GM19324 (cell line): ENCODE data around the gene PRKCA.

ENCODE experiments used
- ATAC-seq: cut with Tn5 transposase; IDR thresholded peaks from one replicate; pipeline ENCODE4 v1.9.1; 2021; ENCODE audit warnings: mild to moderate bottlenecking, moderate library complexity; ENCODE audit not compliant: unreplicated experiment, low FRiP score

The PRKCA gene

DNA sequence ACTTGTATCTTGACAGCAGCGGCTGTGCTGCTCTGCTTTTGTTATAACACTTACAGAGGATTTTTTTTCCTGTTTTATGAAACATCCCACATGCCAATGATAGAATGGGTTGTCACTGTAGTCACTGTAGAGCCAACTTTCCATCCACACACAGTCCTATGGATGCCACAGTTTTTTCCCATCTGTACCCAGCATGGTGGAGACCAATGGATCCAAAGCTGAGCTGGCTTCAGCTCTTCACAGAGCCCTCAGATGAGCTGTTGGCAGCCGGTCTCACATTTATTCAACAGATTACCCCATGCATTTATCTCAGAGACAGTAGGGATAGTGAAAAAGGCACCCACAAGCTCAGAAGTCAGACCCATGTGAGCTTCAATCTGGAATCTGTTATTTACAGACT, 441.1 kb downstream of the PRKCA start:
- ATAC-seq: no peak

DNA sequence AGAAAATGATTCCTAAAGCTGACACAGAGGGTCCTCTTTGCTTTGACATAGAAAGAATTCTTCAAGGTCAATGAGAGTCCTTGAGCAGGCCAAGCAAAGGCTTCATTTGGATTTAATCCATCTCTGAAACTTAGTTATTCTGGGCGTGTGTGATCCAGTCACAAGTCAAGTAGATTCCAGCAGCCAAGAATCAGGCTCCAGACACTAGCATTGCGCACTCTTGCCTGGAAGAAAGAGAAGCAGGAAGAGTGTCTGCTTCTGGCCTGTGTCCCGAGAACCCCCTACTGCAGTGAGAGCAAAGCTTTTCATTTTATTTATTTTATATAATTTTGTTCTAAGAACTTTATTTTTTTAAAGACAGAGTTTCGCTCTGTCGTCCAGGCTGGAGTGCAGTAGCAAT, 444.3 kb downstream of the PRKCA start:
- no peak for ATAC-seq

DNA sequence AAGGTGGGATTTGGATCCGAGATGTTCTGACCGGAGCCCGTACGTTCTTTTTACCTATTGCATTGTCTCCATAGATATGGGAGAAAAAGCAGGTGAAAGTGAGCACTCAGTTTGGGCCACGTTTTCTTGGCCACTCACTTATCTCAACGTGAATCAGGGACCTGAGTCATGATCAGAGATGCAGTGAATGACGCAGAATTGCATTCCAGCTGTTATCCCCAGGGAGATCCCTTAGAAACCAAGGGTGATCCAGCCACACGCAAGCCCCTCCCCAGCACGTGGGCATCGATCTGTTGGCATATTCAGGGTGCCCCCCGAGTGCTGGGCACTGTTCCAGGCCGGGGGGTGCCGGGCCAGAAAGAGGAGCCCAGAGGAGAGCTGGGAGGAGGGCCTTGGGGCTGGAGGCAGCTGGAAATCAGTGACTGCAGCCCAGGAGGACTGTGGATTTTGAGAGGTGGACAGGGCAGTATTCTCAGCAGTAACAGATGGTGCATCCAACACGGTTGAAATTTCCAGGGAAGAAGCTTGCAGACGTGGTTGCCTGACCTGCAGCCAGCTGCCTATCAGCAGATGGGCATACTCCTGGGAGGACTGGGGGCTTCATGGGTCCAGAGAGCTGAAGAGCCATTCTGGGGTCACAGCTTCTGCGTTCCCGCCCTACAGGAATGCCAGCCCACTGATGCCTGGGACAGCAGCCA, 445.3 kb downstream of the PRKCA start:
- ATAC-seq: no peak

DNA sequence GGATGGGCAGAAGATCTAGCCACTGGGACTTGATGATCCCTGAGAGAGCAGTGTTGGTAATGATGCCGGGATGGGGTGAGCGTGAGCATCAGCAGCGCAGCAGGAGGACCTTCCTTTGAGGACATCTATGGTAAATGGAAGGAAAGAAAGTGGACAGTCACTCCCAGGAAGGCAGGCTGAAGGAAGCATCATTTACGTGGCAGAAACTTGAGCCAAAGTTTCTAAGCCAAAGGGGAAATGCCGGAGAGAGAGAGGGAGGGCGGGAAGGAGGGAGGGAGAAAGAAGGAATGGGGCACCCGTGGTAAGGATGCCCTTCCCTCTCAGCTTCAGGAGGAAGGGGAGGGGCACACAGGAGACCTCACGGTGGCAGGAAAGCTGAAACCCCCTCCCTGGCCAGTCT, 446.2 kb downstream of the PRKCA start:
- no peak for ATAC-seq

DNA sequence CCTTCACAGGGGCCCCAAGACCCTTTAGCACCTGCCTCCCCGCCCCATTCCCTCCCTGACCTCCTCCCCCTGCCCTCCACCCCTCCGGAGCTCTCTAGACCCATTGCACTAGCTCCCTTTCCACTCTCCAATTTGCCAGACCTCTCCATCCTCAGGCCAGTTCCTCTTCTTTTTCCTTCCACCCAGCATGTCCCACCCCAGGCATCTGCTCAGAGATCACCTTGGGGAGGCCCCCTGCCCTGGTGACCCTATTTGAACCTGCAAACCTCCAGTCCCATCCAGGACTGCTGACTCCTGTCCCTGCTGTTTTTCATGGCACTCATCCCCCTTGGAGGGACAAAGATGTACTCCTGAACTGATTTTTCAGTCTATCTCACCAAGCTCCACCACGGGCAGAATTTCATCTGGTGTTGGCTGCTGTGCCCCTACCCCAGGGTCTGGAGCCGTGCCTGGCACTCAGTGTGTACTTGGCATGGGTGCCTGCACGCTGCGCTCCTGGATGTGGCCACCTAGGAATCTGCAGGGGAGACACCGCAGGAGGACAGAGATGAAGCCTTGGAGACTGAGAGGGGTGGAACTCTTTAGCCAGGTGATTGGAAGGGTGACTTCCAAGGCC, 446.9 kb downstream of the PRKCA start:
- ATAC-seq: no peak

DNA sequence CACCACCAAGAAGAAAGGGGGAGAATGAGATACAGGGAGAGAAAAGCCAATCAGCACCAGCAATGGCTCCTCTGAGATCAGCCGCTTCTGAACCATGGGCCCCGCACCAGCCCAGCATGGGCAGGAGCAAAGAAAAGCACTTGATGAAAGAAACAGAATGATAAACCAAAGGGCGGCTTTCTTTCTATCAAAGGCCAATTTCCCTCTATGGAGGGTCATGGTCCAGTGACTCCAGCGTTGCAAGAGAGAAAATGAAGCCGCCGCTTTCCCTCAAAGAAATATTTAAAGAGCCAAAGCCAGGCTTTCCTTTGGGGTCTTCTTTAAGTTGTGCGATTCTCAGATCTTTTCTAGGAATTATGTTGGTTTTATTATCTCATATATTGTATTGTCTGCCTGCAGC, 447.7 kb downstream of the PRKCA start:
- ATAC-seq: no peak

DNA sequence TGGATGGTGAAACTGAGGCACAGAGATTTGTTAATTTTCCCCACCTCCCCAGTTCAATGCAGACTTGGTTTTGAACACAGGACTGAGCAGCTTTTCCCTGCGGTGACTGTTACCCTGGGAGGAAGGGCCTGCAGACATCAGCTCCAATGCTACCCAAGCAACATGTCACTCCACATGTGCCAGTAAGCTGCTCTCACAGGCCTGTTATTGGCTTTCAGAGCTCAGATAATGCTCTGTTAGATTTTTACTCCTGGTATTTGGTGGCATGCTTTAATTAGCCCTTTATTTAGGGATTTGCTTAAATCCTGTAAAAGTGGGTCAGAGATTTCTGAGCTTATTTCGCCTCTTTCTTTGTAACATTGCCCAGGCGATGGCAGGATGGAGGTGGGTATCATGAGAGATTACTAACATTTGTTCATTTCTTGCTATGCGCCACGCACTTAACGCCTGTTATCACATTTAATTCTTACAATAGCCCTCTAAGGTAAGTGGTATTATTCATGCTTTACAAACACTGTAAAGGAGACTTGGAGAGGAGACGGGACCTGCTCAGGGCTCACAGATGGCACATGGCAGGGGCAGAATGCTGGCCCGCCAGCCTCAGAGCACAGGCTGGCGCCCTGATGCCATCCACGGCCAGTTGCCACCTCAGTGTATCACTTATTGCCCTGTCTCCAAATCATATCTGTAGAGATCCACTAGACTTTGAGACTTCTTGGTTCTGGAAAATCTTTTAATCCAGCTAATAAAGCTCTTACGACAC, 448.5 kb downstream of the PRKCA start:
- ATAC-seq: no peak

DNA sequence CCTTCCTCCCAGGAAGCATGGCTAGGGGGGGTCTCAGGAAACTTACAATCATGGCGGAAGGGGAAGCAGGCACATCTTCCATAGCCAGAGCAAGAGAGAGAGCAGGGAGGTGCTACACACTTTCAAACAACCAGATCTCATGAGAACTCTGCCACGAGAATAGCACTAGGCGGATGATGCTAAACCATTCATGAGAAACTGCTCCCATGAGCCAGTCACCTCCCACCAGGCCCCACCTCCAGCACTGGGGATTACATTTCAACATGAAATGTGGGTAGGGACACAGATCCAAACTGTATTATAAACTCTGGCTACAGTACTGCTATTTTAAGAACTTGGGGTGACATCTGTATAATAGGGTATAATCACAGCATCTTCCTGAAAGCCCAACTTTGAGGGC, 449.4 kb downstream of the PRKCA start:
- no peak for ATAC-seq

DNA sequence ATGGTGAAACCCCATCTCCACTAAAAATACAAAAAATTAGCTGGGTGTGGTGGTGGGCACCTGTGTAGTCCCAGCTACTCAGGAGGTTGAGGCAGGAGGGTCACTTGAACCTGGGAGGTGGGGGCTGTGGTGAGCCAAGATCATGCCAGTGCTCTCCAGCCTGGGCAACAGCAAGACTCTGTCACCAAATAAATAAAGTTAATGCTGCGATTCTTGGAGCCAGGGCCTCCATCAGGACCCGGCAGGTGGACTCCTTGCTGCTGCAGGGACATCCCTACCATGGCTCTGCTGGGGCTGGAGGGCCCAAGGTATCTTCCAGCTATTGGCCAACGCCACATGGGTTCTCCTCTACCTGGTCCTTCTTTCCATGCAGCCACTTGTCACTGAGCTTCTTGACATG, 450.0 kb downstream of the PRKCA start:
- no peak for ATAC-seq

DNA sequence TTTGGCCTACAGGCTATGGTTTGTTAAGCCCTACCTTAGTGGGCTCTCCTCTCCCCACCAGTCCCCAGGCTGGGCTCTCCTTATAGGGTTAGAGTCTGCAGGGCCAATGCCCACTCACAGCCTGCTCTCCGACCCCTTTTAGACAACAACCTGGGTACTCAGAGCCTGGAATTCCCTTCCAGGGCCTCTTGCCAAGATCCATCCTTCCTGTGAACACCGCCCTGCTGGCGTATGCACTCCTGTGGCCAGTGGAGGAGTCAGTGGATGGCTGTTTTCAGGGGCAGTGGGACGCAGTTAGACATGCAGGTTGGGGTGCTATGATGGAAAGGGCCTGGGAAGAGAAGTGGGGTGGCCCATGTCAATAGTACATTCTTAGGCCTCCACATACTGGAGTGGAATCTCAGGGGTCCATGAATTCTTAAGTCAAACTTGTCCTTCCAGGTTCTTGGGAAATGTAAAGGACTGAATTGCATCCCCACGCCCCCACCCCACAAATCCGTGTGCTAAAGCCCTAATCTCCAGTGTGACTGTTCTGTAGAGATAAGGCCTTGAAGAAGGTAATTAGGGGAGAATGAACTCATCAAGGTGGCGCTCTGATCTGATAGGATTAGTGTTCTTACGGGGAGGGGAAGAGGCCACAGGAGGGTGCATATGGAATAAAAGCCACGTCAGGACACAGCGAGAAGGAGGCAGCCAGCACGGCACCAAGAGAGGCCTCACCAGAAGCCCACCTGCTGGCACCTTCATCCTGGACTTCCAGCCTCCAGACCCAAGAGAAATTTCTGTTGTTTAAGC, 450.9 kb downstream of the PRKCA start:
- ATAC-seq: no peak

DNA sequence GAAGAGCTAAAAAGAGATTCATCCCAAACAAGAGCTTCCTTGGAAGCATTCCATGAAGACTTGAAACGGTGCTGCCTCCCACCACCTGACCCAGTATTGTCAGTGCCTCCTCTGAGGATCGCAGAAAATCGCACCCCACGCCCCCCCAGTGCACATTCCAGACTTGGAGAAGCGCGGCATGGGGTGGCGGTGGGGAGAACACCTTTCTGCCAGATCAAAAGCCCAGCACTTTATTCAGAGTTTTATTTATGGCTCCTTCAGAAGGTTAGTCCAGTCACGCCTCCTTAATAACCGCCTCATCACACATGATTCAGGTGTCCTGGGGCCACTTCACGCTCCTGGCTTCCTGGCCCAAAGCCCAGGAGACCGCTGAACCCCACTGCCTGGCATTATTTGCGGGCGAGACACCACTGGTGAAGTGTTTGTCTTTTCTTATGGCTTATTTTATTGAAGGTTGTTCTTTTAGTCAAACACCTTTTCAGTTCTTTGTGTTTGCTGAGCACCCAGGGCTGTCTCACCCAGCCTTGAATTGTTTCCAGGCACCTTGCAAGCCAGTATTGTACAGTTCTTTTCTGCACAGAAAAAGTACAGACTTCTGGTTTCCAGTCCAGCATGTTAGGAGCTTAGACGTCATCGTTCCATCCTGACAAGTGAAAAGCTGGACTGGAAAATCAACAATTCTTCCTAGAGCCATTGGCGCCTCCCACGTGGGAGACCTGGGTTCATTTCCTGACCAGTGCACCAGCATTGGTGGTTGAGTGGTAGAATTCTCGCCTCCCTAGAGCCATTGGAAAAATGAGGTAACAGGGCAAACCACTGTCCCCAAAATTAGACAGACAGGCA, 452.9 kb downstream of the PRKCA start:
- no peak for ATAC-seq

DNA sequence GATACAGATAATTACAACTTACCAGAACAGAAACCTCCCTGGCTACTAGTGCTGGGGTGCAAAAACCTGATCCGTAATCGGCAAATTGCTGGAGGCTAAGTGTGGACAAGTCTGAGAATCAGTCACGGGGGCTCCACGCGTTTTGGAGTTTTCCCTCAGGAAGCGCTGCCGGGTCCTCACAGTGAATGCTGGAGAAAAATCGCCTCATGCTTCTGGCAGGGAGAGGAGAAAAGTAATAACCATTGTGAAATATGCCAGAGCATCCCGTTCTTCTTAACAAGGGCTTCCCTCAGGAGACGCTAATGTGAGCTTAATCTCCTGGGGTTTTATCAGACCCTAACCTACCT, 453.5 kb downstream of the PRKCA start:
- ATAC-seq: no peak

DNA sequence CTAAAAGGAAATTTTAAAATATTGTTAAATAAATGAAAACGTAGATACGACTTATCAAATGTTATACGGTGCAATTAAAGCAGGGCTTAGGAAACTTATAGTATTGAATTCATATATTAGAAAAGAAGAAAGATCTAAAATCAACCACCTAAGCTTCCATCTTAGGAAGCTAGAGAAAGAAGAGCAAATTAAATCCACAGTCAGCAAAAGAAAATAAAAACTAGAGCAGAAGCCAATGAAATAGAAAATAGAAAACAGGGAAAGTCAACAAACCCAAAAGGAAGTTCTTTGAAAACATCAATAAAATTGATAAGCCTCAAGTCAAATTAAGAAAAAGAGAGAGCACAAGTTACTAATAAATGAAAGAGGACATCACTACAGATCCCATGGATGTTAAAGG, 457.9 kb downstream of the PRKCA start:
- no peak for ATAC-seq

DNA sequence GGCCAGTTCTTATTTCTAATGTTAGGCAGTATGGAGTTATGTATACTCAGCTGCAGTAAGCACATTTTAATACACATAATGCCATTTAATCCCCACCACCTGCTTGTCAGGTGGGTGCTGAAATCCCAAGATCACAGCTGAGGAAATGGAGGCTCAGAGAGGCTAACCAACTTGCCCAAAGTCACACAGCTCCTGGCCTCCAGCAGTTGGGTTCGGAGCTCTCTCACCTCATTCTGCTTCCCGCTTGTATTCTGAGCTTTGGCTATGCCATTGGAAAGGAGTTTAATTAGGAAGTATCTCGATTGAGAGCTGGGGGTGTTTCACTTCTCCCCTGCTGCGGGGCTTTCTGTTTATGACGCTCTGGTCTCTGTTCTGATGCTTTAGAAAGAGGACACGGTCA, 459.9 kb downstream of the PRKCA start:
- ATAC-seq: no peak

DNA sequence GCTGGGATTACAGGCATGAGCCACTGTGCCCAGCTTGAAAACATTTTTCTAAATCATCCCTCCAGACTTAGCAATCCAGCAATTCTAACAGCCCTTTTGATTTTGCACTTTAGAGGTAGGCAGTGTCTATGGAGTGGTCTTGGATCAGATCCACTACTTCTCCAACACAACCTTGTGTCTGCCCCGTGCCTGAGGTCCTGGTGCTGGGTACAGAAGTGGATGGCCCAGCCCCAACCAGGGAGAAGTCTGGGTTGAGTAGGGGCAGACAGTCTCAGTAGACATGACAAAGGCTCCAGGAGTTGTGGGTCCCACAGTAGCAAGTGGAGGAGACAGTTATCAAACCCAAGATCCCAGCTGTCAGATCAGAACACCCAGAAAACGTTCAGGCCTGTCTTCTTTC, 460.6 kb downstream of the PRKCA start:
- no peak for ATAC-seq

DNA sequence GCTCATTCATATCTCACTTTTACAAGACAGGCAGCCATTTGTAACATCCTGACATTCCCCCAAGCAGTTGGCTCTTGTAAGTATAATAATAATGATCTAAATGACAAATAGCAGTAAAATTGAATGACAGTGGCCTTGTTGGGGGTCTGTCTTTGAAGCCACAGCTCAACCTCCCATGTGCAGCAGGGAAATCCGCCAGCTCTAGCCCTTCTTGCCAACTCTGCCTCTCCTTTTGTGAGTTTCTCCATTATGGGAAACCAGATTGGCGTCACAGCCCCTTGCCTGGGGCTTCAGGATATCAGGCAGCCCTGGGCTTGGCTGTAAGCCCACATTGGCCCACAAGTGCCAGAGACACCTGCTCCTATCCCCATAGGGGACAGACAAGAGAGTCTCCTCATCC, 462.1 kb downstream of the PRKCA start:
- no peak for ATAC-seq

DNA sequence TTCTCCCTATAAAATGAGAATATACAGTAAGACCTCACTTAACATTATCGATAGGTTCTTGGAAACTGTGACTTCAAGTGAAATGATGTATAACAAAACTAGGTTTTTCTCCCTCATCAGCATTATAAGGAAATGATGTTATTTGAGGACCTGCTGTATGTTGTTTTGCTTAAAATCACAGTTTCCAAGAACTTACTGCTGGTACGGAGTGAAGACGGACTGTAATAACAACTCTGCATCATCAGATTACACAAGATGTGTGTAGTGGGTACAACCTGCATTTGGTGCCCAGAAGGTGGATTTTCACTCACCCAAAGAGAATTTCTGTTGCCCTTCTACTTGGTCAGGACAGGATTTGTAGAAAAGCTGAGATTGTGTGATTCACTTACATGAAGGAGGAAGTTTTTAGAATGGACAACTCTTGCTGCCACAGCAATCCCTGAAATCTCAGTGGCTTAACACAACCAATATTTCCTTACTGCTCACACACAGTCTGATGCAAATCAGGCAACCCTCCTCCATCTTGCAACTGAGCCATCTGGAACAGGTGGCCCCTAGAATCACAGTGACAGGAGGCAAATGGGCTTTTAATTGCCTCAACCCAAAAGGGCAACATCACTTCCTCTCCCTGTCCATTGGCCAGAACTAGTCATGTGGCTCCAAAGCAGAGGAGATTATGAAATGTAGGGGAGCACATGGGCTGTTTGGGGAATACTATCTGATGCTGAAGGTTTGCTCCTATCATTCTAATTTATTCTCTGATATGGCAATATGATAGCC, 464.9 kb downstream of the PRKCA start:
- ATAC-seq: no peak

DNA sequence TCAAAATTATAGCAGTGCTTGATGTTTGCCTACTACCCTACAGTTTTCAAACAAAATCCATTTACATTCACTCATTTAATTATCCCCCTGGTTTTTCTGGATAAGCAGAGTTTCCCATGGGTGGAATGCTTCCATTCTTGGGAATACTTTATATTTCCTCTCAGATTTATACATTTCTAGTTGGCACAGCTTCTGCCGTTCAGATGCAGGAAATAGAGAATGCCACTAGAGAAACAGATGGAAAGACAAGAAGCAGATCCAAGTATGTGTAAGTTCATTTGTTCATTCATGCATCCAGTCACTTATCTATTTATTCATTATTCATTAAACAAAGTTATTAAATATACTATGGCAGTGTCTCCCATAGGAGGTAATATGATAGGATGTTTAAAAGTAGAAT, 467.5 kb downstream of the PRKCA start:
- ATAC-seq: no peak

DNA sequence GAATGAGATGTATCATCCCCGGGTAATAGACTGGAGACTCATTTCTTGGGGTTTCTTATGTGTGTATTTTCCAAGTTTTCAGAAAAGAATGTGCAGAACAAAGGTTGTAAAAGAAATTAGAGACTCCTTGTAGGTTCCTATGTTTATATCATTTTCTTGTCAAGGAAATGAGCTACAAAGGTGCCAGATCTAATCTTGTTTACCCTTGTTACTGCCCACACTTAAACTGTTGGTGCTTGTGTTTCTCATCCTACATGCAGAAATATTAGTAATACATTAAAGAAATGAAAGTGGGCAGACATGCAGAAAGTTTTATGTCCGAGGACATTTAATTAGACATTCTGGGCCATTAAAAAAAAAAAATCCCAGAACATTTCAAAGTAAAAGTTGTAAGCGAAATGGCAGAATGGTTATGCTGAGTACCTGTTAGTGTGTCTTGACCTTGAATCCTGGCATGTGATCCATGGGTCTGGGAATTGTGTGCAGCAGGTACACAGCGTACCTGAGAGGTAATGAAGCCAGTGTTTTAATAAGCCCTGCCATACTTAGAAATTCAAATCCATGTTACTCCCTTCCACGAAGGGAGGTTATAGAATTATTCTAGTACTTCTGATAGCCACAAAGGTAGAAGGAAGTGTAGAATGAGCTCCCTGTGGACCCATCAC, 469.9 kb downstream of the PRKCA start:
- no peak for ATAC-seq
